HG03039 (cell line): ENCODE results near the gene EFNA5.

Experiments
- ATAC-seq: cut with Tn5 transposase; IDR thresholded peaks from one replicate; pipeline ENCODE4 v1.9.1; 2021; ENCODE audit warnings: mild to moderate bottlenecking, moderate library complexity; ENCODE audit not compliant: unreplicated experiment

EFNA5 gene

GRCh38 chr5:107341376-107342084 lies 329.2 kb downstream of the EFNA5 start:
- no peak for ATAC-seq

- no peak for ATAC-seq
Observed at GRCh38 chr5:107340631-107341030, 330.1 kb downstream of the EFNA5 start.

GRCh38 chr5:107338335-107338734 lies 332.4 kb downstream of the EFNA5 start:
- ATAC-seq, result no peak

GRCh38 chr5:107337281-107337680 lies 333.5 kb downstream of the EFNA5 start:
- no peak for ATAC-seq

DNA sequence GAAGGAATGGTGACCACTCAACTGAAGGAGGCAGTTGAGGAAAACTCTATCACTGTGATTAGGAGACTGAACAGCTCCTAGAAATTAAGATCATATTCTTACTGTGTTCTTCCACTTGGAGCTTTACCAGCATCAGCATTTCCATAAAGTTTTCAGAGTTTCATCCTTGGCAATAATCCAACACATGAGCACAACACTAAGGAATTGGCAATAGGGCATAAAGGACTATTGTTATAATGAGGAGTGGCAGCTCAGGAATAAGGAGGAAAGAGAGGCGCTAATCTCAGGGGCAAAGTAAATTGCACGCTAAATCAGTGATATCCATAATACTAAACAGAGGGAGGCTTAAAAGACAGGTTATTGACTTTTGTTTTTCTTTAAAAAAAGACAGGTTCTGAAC lies 338.9 kb downstream of the EFNA5 start:
- no peak for ATAC-seq

DNA sequence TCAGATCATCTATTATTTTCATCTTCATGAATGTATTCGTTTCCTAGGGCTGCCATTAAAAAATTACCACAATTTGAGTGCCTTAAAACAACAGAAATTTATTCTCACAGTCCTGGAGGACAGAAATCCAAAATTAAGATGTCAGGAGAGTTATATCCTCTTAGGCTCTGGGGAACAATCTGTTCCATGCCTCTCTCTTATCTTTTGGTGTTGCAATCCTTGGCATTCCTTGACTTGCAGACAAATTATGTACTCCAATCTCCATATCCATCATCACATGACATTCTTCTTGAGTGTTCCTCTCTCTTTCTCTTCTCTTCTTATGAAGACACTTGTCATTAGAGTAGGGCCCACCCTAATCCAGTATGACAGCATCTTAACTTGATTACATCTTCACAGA lies 339.4 kb downstream of the EFNA5 start:
- no peak for ATAC-seq

DNA sequence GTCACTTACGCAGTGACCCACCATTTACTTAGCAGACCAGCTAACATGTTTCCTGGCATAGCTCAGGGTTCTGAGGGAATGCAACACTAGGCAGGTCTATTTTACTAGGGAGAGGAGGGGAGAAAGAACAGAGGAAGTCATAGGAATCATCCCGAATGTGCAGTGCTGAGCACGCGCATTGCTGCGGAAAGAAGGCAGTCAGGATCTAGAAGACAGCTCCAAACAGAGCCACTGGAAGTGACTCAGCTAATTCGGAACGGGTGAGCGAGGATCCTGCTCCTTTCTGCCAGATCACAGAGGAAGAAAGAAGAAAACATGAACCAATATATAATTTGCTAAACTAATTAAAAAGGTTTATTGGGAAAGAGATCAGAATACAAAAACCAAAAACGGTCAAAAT lies 339.8 kb downstream of the EFNA5 start:
- no peak for ATAC-seq

DNA sequence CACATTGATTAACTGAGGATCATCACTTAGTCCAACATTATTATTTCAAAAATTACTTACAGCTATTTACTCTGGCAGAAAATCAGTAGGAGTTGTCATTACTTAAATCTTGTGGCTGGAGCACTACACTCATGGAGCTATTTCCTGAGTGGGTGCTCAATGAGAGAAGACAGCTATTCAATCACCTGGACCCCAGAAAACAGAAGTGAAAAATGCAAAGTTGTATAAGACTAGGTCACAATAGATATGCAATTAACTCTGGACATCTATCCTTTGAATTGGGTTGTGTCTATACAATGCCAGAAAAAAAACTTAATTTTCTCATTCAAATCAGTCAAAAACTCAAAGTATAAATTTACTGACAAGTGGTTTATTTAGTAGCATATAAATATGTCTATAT lies 340.9 kb downstream of the EFNA5 start:
- ATAC-seq, result peak; percentile 49
